GM18870 (cell line): ENCODE measurements around the gene CCR9.

Experiments
- ATAC-seq: cut with Tn5 transposase; IDR thresholded peaks from one replicate; pipeline ENCODE4 v1.9.1; 2021; ENCODE audit warnings: moderate library complexity; ENCODE audit not compliant: unreplicated experiment

The CCR9 gene

GRCh38 chr3:45907769-45908705, 21.7 kb downstream of the CCR9 start:
- no peak for ATAC-seq

- ATAC-seq: no peak
These were observed 22.4 kb downstream of the CCR9 start for GRCh38 chr3:45908761-45909160.

GRCh38 chr3:45909542-45909941, 23.2 kb downstream of the CCR9 start:
- ATAC-seq: no peak

GRCh38 chr3:45910892-45911291, 24.5 kb downstream of the CCR9 start:
- no peak for ATAC-seq

- no peak for ATAC-seq
These were observed 25.3 kb downstream of the CCR9 start for GRCh38 chr3:45911511-45912226.

- no peak for ATAC-seq
These were observed 26.1 kb downstream of the CCR9 start for GRCh38 chr3:45912435-45912834.

GRCh38 chr3:45914362-45915058, 28.2 kb downstream of the CCR9 start:
- ATAC-seq: no peak

GRCh38 chr3:45915059-45915439, 28.7 kb downstream of the CCR9 start:
- ATAC-seq: no peak

GRCh38 chr3:45915518-45916231, 29.3 kb downstream of the CCR9 start:
- peak; percentile 86 for ATAC-seq

- no peak for ATAC-seq
These were observed 31.0 kb downstream of the CCR9 start for GRCh38 chr3:45917146-45917898.

GRCh38 chr3:45921158-45922038, 35.1 kb downstream of the CCR9 start:
- no peak for ATAC-seq

GRCh38 chr3:45922039-45922326, 35.6 kb downstream of the CCR9 start:
- ATAC-seq: no peak

GRCh38 chr3:45922950-45923590, 36.7 kb downstream of the CCR9 start:
- ATAC-seq: no peak

GRCh38 chr3:45923755-45924154, 37.4 kb downstream of the CCR9 start:
- no peak for ATAC-seq

GRCh38 chr3:45927881-45928280, 41.5 kb downstream of the CCR9 start:
- no peak for ATAC-seq

- ATAC-seq: no peak
These were observed 42.8 kb downstream of the CCR9 start for GRCh38 chr3:45929042-45929679.

GRCh38 chr3:45931496-45931895, 45.2 kb downstream of the CCR9 start:
- ATAC-seq: no peak

- no peak for ATAC-seq
These were observed 45.8 kb downstream of the CCR9 start for GRCh38 chr3:45932112-45932511.
